ENCODE data around the gene TRERF1. TPM values are rescaled to one million over a fixed set of nuclear protein-coding genes. Genes with fewer than 3 reads are reported as not detected.
A peak's percentile ranks its signal among the peaks of the same experiment; 100 is the strongest.

The TRERF1 gene
- total and polyA plus RNA-seq, 2 experiments from 2014 or later: 11.2 to 20.6 TPM

GRCh38 chr6:42179945-42180313 is 271.8 kb downstream of the TRERF1 start:
- H3K27ac ChIP-seq (ENCODE audit: low read depth): no peak overlapping the region
- H3K27ac Mint-ChIP-seq: no peak overlapping the region

GRCh38 chr6:42179261-42179944 is 272.3 kb downstream of the TRERF1 start:
- Mint-ChIP-seq H3K27ac (no peak overlapping the region), H3K36me3 (ENCODE audit: low read depth) (no peaks in the 10 kb centered on the region), H3K27me3 (ENCODE audit: insufficient read depth, low read depth, poor library complexity) (peaks cover 10% of the 10 kb centered on the region), H3K9me3 (no peaks in the 10 kb centered on the region), H3K4me1 (peaks cover 44% of the 10 kb centered on the region), H3K4me3 (peak overlapping the region; percentile 77)
- Histone ChIP-seq H3K36me3 (ENCODE audit: insufficient read depth) (no peaks in the 10 kb centered on the region), H3K4me2 (peak overlapping the region; percentile 91), H3K27me3 (ENCODE audit: insufficient read depth) (no peaks in the 10 kb centered on the region), H3K9me2 (ENCODE audit: insufficient read depth) (no peaks in the 10 kb centered on the region), H4K20me1 (replicated peaks; ENCODE audit: insufficient read depth) (no peaks in the 10 kb centered on the region), H3K4me3 (peak overlapping the region; percentile 77; the same call in 1 of the 2 replicates), H3K4me1 (ENCODE audit: insufficient read depth) (peaks cover 27% of the 10 kb centered on the region), H2AFZ (no peak overlapping the region), H3K27ac (ENCODE audit: low read depth) (no peak overlapping the region), H3F3A (replicated peaks; ENCODE audit: low read depth) (peaks cover 16% of the 10 kb centered on the region), H3K79me2 (replicated peaks; ENCODE audit: insufficient read depth) (no peaks in the 10 kb centered on the region)
- ATAC-seq (no peak), DNase-seq (ENCODE audit: low spot score) (no peak)
- TF ChIP-seq CREB1 (CRISPR knock-in tag; IDR thresholded peaks at IDR 0.05; ENCODE audit: low read depth): no peak
- TF ChIP-seq EZH2phosphoT487 (IDR thresholded peaks at IDR 0.05; ENCODE audit: unreplicated experiment): no peak
- no peak for TF ChIP-seq JUNB (IDR thresholded peaks at IDR 0.05; ENCODE audit: unreplicated experiment)
- TF ChIP-seq POLR2AphosphoS5 (IDR thresholded peaks at IDR 0.05; ENCODE audit: low read depth): no peak
- TF ChIP-seq ZNF114 (CRISPR knock-in tag; IDR thresholded peaks at IDR 0.05): no peak
- TF ChIP-seq REST (IDR thresholded peaks at IDR 0.05; ENCODE audit: unreplicated experiment): no peak
- no peak for TF ChIP-seq NANOG (IDR thresholded peaks at IDR 0.05; ENCODE audit: borderline replicate concordance)
- TF ChIP-seq CTCF (conservative IDR thresholded peaks at IDR 0.05; ENCODE audit: low read depth in 2 of 2): no peak
- no peak for TF ChIP-seq EZH2 (IDR thresholded peaks at IDR 0.05; ENCODE audit: low read depth, unreplicated experiment)

More at GRCh38 chr6:42179945-42180313, 271.8 kb downstream of the TRERF1 start:
- no peaks in the 10 kb centered on the region for H3K79me2 ChIP-seq (replicated peaks; ENCODE audit: insufficient read depth)
- no peaks in the 10 kb centered on the region for H3K36me3 Mint-ChIP-seq (ENCODE audit: low read depth)
- no peaks in the 10 kb centered on the region for H3K27me3 ChIP-seq (ENCODE audit: insufficient read depth)
- H3K27me3 Mint-ChIP-seq (ENCODE audit: insufficient read depth, low read depth, poor library complexity): peaks cover 10% of the 10 kb centered on the region
- TF ChIP-seq ZNF331 (CRISPR knock-in tag; IDR thresholded peaks at IDR 0.05; ENCODE audit: low read depth): no peak
- no peak for TF ChIP-seq CREB1 (CRISPR knock-in tag; IDR thresholded peaks at IDR 0.05; ENCODE audit: low read depth)
- H3K4me1 ChIP-seq (ENCODE audit: insufficient read depth): peaks cover 27% of the 10 kb centered on the region
- H2AFZ ChIP-seq: no peak overlapping the region
- no peak overlapping the region for H3K4me3 ChIP-seq
- H3K9me2 ChIP-seq (ENCODE audit: insufficient read depth): no peaks in the 10 kb centered on the region
- no peak for ATAC-seq
- no peak for DNase-seq (ENCODE audit: low spot score)
- no peaks in the 10 kb centered on the region for H3K36me3 ChIP-seq (ENCODE audit: insufficient read depth)
- H3K9me3 Mint-ChIP-seq: no peaks in the 10 kb centered on the region
- H3K4me3 Mint-ChIP-seq: peak overlapping the region; percentile 77; the same call in 1 of the 3 replicates
- H3F3A ChIP-seq (replicated peaks; ENCODE audit: low read depth): peaks cover 16% of the 10 kb centered on the region
- no peaks in the 10 kb centered on the region for H4K20me1 ChIP-seq (replicated peaks; ENCODE audit: insufficient read depth)
- peaks cover 48% of the 10 kb centered on the region for H3K4me1 Mint-ChIP-seq
- no peak overlapping the region for H3K4me2 ChIP-seq

Data from GM23338 (cell line).